ENCODE results near the gene ADAMTSL5. TPM values are rescaled to one million over a fixed set of nuclear protein-coding genes. Genes with fewer than 3 reads are reported as not detected.
"Not testable (repeated sequence)": the region's sequence is repeated elsewhere in the genome, so short reads cannot be mapped to it uniquely, and the experiment has no call there.

ADAMTSL5 gene
- total RNA-seq, 1 experiment from 2014 or later = 20.6 TPM

DNA sequence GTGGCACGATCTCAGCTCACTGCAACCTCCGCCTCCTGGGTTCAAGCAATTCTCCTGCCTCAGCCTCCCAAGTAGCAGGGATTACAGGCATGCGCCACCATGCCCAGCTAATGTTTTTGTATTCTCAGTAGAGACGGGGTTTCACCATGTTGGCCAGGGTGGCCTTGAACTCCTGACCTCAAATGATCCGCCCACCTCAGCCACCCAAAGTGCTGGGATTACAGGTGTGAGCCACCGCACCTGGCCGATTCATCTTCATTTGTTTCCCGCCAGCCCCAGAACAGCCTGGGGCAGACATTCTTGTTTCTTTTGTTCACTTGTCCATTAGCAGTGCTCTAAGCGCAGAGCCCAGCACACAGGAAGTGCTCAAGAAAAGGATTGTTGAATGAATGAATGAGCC is 35.8 kb downstream of the ADAMTSL5 start:
- H3K9me3 ChIP-seq (ENCODE audit: control insufficient read depth, insufficient read depth, low read depth, low read length); CTCF ChIA-PET; DNase-seq (ENCODE audit: low read depth, low spot score); in situ Hi-C loops (cut with HindIII; ENCODE audit: low pct_unique_long_range_greater_than_20kb, low sequenced_read_pairs); H3K4me3 ChIP-seq (ENCODE audit: low read depth in 2 of 2, low read length in 2 of 2); H3K4me1 ChIP-seq (ENCODE audit: control insufficient read depth, insufficient read depth, low read length); H3K27ac ChIP-seq (ENCODE audit: low read length); H3K27me3 ChIP-seq (ENCODE audit: control insufficient read depth, insufficient read depth, low read length); H3K36me3 ChIP-seq (ENCODE audit: control insufficient read depth, insufficient read depth, low read length); POLR2A ChIA-PET; ATAC-seq; intact Hi-C loops (cut with micrococcal nuclease; ENCODE audit: unreplicated experiment); BruUV-seq (replicated peaks): not testable (repeated sequence)

- ATAC-seq (no peak), DNase-seq (ENCODE audit: low read depth, low spot score) (no peak)
- in situ Hi-C loops (cut with HindIII; ENCODE audit: low pct_unique_long_range_greater_than_20kb, low sequenced_read_pairs) (no loop called here), intact Hi-C loops (cut with micrococcal nuclease; ENCODE audit: unreplicated experiment) (no loop called here)
- ChIA-PET POLR2A (interaction anchor here (0.6 kb wide), 1 partner anchor 64 kb away, joined by 4 read pairs; no protein-coding TSS in a partner anchor), CTCF (no interaction called here)
- no TSS peak for BruUV-seq (replicated peaks)
- H3K4me3 ChIP-seq (ENCODE audit: low read depth in 2 of 2, low read length in 2 of 2) = no peak overlapping the region
- H3K9me3 ChIP-seq (ENCODE audit: control insufficient read depth, insufficient read depth, low read depth, low read length) = no peaks in the 10 kb centered on the region
- peaks cover 4% of the 10 kb centered on the region for H3K4me1 ChIP-seq (ENCODE audit: control insufficient read depth, insufficient read depth, low read length)
- no peaks in the 10 kb centered on the region; the same call in 1 of the 2 replicates for H3K36me3 ChIP-seq (ENCODE audit: control insufficient read depth, insufficient read depth, low read length)
- H3K27me3 ChIP-seq (ENCODE audit: control insufficient read depth, insufficient read depth, low read length) = no peaks in the 10 kb centered on the region
- TF ChIP-seq SIN3A (IDR thresholded peaks at IDR 0.05; ENCODE audit: borderline replicate concordance, insufficient read depth, low read depth, low read length) = no peak
- no peak for TF ChIP-seq REST (IDR thresholded peaks at IDR 0.05; ENCODE audit: insufficient read depth in 1 of 2, low read depth in 2 of 2, low read length in 1 of 2)
- no peak for TF ChIP-seq TCF7L2 (IDR thresholded peaks at IDR 0.05; ENCODE audit: low read depth, low read length)
- no peak for TF ChIP-seq POLR2AphosphoS5 (IDR thresholded peaks at IDR 0.05; ENCODE audit: low read depth, low read length)
- TF ChIP-seq, protein P1, sequence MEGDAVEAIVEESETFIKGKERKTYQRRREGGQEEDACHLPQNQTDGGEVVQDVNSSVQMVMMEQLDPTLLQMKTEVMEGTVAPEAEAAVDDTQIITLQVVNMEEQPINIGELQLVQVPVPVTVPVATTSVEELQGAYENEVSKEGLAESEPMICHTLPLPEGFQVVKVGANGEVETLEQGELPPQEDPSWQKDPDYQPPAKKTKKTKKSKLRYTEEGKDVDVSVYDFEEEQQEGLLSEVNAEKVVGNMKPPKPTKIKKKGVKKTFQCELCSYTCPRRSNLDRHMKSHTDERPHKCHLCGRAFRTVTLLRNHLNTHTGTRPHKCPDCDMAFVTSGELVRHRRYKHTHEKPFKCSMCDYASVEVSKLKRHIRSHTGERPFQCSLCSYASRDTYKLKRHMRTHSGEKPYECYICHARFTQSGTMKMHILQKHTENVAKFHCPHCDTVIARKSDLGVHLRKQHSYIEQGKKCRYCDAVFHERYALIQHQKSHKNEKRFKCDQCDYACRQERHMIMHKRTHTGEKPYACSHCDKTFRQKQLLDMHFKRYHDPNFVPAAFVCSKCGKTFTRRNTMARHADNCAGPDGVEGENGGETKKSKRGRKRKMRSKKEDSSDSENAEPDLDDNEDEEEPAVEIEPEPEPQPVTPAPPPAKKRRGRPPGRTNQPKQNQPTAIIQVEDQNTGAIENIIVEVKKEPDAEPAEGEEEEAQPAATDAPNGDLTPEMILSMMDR (IDR thresholded peaks at IDR 0.05) = no peak
- no peak overlapping the region for H3K27ac ChIP-seq (ENCODE audit: low read length)
These were observed 36.9 kb downstream of the ADAMTSL5 start for GRCh38 chr19:1475751-1476437.

DNA sequence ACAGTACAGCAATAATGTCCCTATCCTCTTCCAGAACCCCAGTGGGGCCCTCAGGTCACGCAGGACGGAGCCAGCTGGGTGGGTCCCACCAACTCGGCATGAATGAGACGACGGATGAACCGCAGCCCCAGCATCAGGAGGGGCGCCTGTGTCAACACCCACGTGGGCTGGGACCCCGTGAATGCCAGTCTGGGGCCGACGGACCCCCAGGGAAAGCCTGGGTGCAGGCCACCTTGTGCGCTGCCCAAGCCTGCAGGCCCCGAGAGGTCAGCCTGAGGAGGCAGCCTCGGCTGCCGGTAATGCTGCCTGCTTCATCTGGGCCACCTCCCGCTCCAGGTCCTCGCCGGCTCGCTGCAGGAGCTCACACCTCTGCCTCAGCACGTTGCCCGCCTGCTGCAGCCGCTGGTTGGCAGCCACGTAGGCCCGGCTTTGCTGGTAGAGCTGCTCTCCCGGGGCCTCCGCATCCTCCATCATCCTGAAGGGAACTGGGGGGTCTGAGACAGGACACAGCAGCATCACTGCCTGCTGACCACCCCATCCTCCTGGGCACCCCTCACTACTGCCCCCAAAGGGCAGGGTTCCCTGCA is 38.0 kb downstream of the ADAMTSL5 start:
- POLR2A ChIA-PET = no interaction called here
- DNase-seq (ENCODE audit: low read depth, low spot score) = no peak

More for the DNA sequence above, 38.0 kb downstream of the ADAMTSL5 start:
- Histone ChIP-seq H3K27ac (ENCODE audit: low read length) (no peak overlapping the region), H3K4me1 (ENCODE audit: control insufficient read depth, insufficient read depth, low read length) (peaks cover 4% of the 10 kb centered on the region), H3K27me3 (ENCODE audit: control insufficient read depth, insufficient read depth, low read length) (no peaks in the 10 kb centered on the region), H3K4me3 (ENCODE audit: low read depth in 2 of 2, low read length in 2 of 2) (no peak overlapping the region), H3K9me3 (ENCODE audit: control insufficient read depth, insufficient read depth, low read depth, low read length) (no peaks in the 10 kb centered on the region), H3K36me3 (ENCODE audit: control insufficient read depth, insufficient read depth, low read length) (no peaks in the 10 kb centered on the region; the same call in 1 of the 2 replicates)
- no peak for TF ChIP-seq REST (IDR thresholded peaks at IDR 0.05; ENCODE audit: insufficient read depth in 1 of 2, low read depth in 2 of 2, low read length in 1 of 2)
- no peak for TF ChIP-seq POLR2AphosphoS5 (IDR thresholded peaks at IDR 0.05; ENCODE audit: low read depth, low read length)
- TF ChIP-seq SIN3A (IDR thresholded peaks at IDR 0.05; ENCODE audit: borderline replicate concordance, insufficient read depth, low read depth, low read length) = no peak
- no peak for TF ChIP-seq TCF7L2 (IDR thresholded peaks at IDR 0.05; ENCODE audit: low read depth, low read length)
- TF ChIP-seq, protein P1 (IDR thresholded peaks at IDR 0.05) = no peak
- in situ Hi-C loops (cut with HindIII; ENCODE audit: low pct_unique_long_range_greater_than_20kb, low sequenced_read_pairs) (no loop called here), intact Hi-C loops (cut with micrococcal nuclease; ENCODE audit: unreplicated experiment) (no loop called here)
- CTCF ChIA-PET = no interaction called here
- ATAC-seq = no peak
- no TSS peak for BruUV-seq (replicated peaks)

Measured in Panc1 (cell line).